ENCODE measurements around the gene CELF2.

The CELF2 gene

GRCh38 chr10:11245510-11245909, 227.8 kb downstream of the CELF2 start:
- DNase-seq = no peak
- peak; percentile 44; the same call in 1 of the 3 replicates for ATAC-seq (ENCODE audit: insufficient read depth, low read depth)
- peak overlapping the region; percentile 35; the same call in 1 of the 2 replicates for H3K27ac ChIP-seq (ENCODE audit: low read length)
- peaks cover 58% of the 10 kb centered on the region for H4K20me1 ChIP-seq (ENCODE audit: insufficient read depth, low read length)
- H3K9me3 ChIP-seq (ENCODE audit: insufficient read depth, low read length, severe bottlenecking) = no peaks in the 10 kb centered on the region
- H3K9ac ChIP-seq (ENCODE audit: low read depth, low read length) = no peak overlapping the region
- peaks cover 11% of the 10 kb centered on the region; the same call in 1 of the 2 replicates for H3K4me1 ChIP-seq (ENCODE audit: insufficient read depth, low read length)
- no peak overlapping the region for H2AFZ ChIP-seq (ENCODE audit: low read depth, low read length)
- H3K4me2 ChIP-seq (ENCODE audit: insufficient read depth, low read length) = no peak overlapping the region
- no peak overlapping the region for H3K4me3 ChIP-seq (ENCODE audit: low read depth in 1 of 2, low read length in 2 of 2)
- TF ChIP-seq EZH2 (IDR thresholded peaks at IDR 0.05; ENCODE audit: borderline replicate concordance, low read depth, low read length, severe bottlenecking) = no peak
- TF ChIP-seq, protein P1, sequence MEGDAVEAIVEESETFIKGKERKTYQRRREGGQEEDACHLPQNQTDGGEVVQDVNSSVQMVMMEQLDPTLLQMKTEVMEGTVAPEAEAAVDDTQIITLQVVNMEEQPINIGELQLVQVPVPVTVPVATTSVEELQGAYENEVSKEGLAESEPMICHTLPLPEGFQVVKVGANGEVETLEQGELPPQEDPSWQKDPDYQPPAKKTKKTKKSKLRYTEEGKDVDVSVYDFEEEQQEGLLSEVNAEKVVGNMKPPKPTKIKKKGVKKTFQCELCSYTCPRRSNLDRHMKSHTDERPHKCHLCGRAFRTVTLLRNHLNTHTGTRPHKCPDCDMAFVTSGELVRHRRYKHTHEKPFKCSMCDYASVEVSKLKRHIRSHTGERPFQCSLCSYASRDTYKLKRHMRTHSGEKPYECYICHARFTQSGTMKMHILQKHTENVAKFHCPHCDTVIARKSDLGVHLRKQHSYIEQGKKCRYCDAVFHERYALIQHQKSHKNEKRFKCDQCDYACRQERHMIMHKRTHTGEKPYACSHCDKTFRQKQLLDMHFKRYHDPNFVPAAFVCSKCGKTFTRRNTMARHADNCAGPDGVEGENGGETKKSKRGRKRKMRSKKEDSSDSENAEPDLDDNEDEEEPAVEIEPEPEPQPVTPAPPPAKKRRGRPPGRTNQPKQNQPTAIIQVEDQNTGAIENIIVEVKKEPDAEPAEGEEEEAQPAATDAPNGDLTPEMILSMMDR (IDR thresholded peaks at IDR 0.05; ENCODE audit: borderline replicate concordance, extremely low read depth, low read length, poor library complexity, severe bottlenecking) = no peak
- peaks cover 29% of the 10 kb centered on the region for H3K36me3 ChIP-seq (ENCODE audit: insufficient read depth, low read length)
- no peaks in the 10 kb centered on the region for H3K27me3 ChIP-seq (ENCODE audit: insufficient read depth, low read length, poor library complexity)
- peaks cover 67% of the 10 kb centered on the region for H3K79me2 ChIP-seq (ENCODE audit: insufficient read depth, low read length)

DNA sequence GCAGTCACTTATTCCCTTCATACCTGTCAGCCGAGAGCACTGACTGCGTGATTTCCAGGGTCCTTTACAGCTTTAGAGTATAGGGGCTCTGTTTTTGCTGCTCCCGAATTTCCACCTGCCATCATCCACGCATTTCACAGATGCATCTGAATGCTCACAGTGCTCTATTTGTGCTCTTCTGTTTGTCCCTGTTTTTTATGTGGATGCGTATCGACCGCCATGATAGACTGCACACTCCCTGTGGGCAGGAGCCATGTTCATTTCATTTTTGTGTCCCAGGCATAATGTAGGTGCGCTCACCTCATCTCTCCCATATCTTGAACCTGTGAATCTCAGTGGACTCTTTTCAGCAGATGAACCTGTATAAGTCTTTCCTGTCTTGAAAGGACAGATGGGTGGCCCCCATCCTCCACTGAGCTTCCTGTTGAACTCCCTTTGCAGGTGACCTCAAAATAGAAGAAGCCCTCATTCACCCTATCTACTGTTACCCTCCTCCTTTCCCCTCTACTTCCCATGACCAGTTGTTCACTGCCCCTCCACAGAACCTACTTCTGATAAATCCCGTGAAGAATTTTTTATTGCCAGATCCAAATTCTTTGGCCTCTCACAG, 228.4 kb downstream of the CELF2 start:
- Histone ChIP-seq H3K9me3 (ENCODE audit: insufficient read depth, low read length, severe bottlenecking) (no peaks in the 10 kb centered on the region), H3K79me2 (ENCODE audit: insufficient read depth, low read length) (peaks cover 61% of the 10 kb centered on the region), H3K4me1 (ENCODE audit: insufficient read depth, low read length) (peaks cover 11% of the 10 kb centered on the region; the same call in 1 of the 2 replicates), H3K4me2 (ENCODE audit: insufficient read depth, low read length) (no peak overlapping the region), H3K36me3 (ENCODE audit: insufficient read depth, low read length) (peaks cover 34% of the 10 kb centered on the region), H3K27ac (ENCODE audit: low read length) (peak overlapping the region; percentile 35; the same call in 1 of the 2 replicates), H3K27me3 (ENCODE audit: insufficient read depth, low read length, poor library complexity) (no peaks in the 10 kb centered on the region), H3K4me3 (ENCODE audit: low read depth in 1 of 2, low read length in 2 of 2) (no peak overlapping the region), H2AFZ (ENCODE audit: low read depth, low read length) (no peak overlapping the region), H4K20me1 (ENCODE audit: insufficient read depth, low read length) (peaks cover 58% of the 10 kb centered on the region), H3K9ac (ENCODE audit: low read depth, low read length) (no peak overlapping the region)
- ATAC-seq (ENCODE audit: insufficient read depth, low read depth) (no peak), DNase-seq (no peak)
- TF ChIP-seq, protein P1 (IDR thresholded peaks at IDR 0.05; ENCODE audit: borderline replicate concordance, extremely low read depth, low read length, poor library complexity, severe bottlenecking) = no peak
- TF ChIP-seq EZH2 (IDR thresholded peaks at IDR 0.05; ENCODE audit: borderline replicate concordance, low read depth, low read length, severe bottlenecking) = no peak

DNA sequence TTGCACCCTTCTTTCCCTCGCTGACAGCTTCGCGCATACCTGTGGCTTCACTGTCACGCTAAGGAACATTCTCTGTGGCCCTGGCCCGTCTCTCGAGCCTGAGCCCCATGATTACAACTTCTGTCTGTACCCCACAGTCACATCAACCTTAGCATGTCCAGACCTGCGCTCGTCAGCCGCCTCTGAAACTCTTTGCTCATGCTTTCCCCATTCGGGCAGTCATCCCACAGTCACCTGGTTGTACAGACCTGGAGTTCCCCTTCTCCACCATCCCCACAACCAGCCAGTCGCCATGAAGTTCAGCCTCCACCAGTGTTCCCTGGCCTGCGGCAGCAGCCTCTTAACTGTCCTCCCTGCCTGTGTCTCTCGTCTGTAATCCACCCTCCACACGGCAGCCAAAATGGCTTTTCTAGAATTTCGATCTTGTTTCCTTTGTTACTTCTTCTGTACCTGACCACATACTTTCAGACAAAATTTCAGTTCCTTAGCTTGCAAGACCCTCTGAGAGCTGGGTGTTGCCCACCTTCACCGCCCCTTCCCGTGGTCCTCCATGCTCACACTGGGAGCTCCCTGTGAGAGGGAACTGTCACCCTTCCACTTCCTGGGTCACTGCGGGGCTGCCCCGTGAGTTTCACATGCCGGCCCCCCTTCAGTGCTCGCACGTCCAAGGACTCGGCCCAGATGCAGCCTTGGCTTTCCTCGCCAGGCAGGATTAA, 229.2 kb downstream of the CELF2 start:
- no peak overlapping the region for H3K4me3 ChIP-seq (ENCODE audit: low read depth in 1 of 2, low read length in 2 of 2)
- ATAC-seq (ENCODE audit: insufficient read depth, low read depth) (no peak), DNase-seq (no peak)
- H2AFZ ChIP-seq (ENCODE audit: low read depth, low read length) = no peak overlapping the region
- H4K20me1 ChIP-seq (ENCODE audit: insufficient read depth, low read length) = peaks cover 57% of the 10 kb centered on the region
- no peaks in the 10 kb centered on the region for H3K9me3 ChIP-seq (ENCODE audit: insufficient read depth, low read length, severe bottlenecking)
- H3K4me2 ChIP-seq (ENCODE audit: insufficient read depth, low read length) = no peak overlapping the region
- H3K27me3 ChIP-seq (ENCODE audit: insufficient read depth, low read length, poor library complexity) = no peaks in the 10 kb centered on the region
- H3K79me2 ChIP-seq (ENCODE audit: insufficient read depth, low read length) = peaks cover 54% of the 10 kb centered on the region
- H3K27ac ChIP-seq (ENCODE audit: low read length) = 0 out of 2 replicates have a peak overlapping the region, but pooled peaks have one; percentile 19
- TF ChIP-seq, protein P1 (IDR thresholded peaks at IDR 0.05; ENCODE audit: borderline replicate concordance, extremely low read depth, low read length, poor library complexity, severe bottlenecking) = no peak
- TF ChIP-seq EZH2 (IDR thresholded peaks at IDR 0.05; ENCODE audit: borderline replicate concordance, low read depth, low read length, severe bottlenecking) = no peak
- peaks cover 9% of the 10 kb centered on the region; the same call in 1 of the 2 replicates for H3K4me1 ChIP-seq (ENCODE audit: insufficient read depth, low read length)
- H3K9ac ChIP-seq (ENCODE audit: low read depth, low read length) = no peak overlapping the region
- peaks cover 43% of the 10 kb centered on the region for H3K36me3 ChIP-seq (ENCODE audit: insufficient read depth, low read length)

Measured in DND-41 (cell line).